ENCODE results near the gene ATG9B.
"Not testable (repeated sequence)": the region's sequence is repeated elsewhere in the genome, so short reads cannot be mapped to it uniquely, and the experiment has no call there.

Gene ATG9B

GRCh38 chr7:151018421-151019129, 5.7 kb downstream of the ATG9B start:
- no peak for FAIRE-seq
- DNase-seq (ENCODE audit: low spot score), result no peak

- no peak for FAIRE-seq
Observed at GRCh38 chr7:151017953-151018420, 6.3 kb downstream of the ATG9B start.

GRCh38 chr7:151017370-151017952, 6.8 kb downstream of the ATG9B start:
- FAIRE-seq (no peak), DNase-seq (ENCODE audit: low spot score) (no peak)

More at GRCh38 chr7:151017953-151018420, 6.3 kb downstream of the ATG9B start:
- DNase-seq (ENCODE audit: low spot score), result peak; percentile 47

GRCh38 chr7:151016942-151017341, 7.4 kb downstream of the ATG9B start:
- DNase-seq (ENCODE audit: low spot score) (no peak), FAIRE-seq (no peak)

GRCh38 chr7:151016505-151016904, 7.8 kb downstream of the ATG9B start:
- FAIRE-seq (no peak), DNase-seq (ENCODE audit: low spot score) (no peak)

- DNase-seq (ENCODE audit: low spot score) (no peak), FAIRE-seq (no peak)
Observed at GRCh38 chr7:151015967-151016366, 8.3 kb downstream of the ATG9B start.

- no peak for DNase-seq (ENCODE audit: low spot score)
- FAIRE-seq, result no peak
Observed at GRCh38 chr7:151014950-151015349, 9.3 kb downstream of the ATG9B start.

- no peak for DNase-seq (ENCODE audit: low spot score)
- FAIRE-seq, result no peak
Observed at GRCh38 chr7:151013733-151014497, 10.4 kb downstream of the ATG9B start.

- FAIRE-seq, result no peak
- DNase-seq (ENCODE audit: low spot score), result no peak
Observed at GRCh38 chr7:151013356-151013732, 10.9 kb downstream of the ATG9B start.

GRCh38 chr7:151012911-151013347, 11.4 kb downstream of the ATG9B start:
- no peak for DNase-seq (ENCODE audit: low spot score)
- FAIRE-seq, result no peak

GRCh38 chr7:151012031-151012692, 12.1 kb downstream of the ATG9B start:
- no peak for FAIRE-seq
- DNase-seq (ENCODE audit: low spot score), result no peak

- not testable (repeated sequence) for FAIRE-seq; DNase-seq (ENCODE audit: low spot score)
Observed at GRCh38 chr7:151011616-151012015, 12.7 kb downstream of the ATG9B start.

- DNase-seq (ENCODE audit: low spot score) (no peak), FAIRE-seq (no peak)
Observed at GRCh38 chr7:151011097-151011409, 13.2 kb downstream of the ATG9B start.

- FAIRE-seq, result no peak
- no peak for DNase-seq (ENCODE audit: low spot score)
Observed at GRCh38 chr7:151010307-151011096, 13.8 kb downstream of the ATG9B start.

GRCh38 chr7:151010037-151010306, 14.3 kb downstream of the ATG9B start:
- no peak for DNase-seq (ENCODE audit: low spot score)
- no peak for FAIRE-seq

- FAIRE-seq (no peak), DNase-seq (ENCODE audit: low spot score) (no peak)
Observed at GRCh38 chr7:151009327-151010036, 14.8 kb downstream of the ATG9B start.

- DNase-seq (ENCODE audit: low spot score) (peak; percentile 46), FAIRE-seq (no peak)
Observed at GRCh38 chr7:151008511-151009323, 15.6 kb downstream of the ATG9B start.

- no peak for FAIRE-seq
Observed at GRCh38 chr7:151008143-151008510, 16.2 kb downstream of the ATG9B start.

GRCh38 chr7:151007469-151007898, 16.8 kb downstream of the ATG9B start:
- FAIRE-seq (no peak), DNase-seq (ENCODE audit: low spot score) (no peak)

More at GRCh38 chr7:151008143-151008510, 16.2 kb downstream of the ATG9B start:
- no peak for DNase-seq (ENCODE audit: low spot score)
